ENCODE results near the gene ATG10.

DNA sequence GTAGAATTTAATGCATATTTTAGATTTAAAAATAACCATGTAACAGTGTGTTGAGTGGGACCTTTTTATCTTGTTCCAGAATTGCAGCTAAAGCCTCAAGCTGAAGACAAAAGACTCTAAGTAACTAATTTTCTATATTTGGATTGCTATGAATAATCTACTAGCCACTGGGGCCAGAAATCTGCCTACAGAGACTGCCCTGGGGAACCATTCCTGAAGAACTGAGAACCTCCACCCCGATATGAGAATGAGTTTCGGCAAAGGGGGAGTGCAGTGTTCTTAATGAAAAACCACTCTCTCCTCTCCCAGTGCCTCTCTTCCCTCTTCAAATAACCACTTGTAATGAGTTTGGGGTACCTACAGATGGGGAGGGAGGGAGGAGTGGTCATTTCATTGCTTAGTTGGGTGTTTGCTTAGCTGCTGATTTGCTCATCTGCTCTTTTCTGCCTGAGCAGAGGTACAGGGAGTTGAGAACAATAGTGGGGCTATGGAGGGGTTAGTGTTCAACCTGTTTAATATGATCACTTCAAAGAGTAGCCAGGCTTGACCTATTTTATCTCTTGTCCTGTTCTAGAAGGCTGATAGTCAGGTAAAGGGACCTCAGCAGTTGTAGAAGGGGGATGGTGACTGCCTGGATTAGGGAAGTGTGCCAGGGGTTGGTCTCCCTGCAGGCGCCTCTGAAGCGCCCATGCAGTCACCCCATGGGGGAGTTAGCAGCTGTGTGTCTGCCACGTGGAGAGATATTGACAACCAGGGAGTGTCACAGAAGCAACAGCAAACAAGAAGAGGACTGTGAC, 47.7 kb downstream of the ATG10 start:
- TF ChIP-seq, protein P1, sequence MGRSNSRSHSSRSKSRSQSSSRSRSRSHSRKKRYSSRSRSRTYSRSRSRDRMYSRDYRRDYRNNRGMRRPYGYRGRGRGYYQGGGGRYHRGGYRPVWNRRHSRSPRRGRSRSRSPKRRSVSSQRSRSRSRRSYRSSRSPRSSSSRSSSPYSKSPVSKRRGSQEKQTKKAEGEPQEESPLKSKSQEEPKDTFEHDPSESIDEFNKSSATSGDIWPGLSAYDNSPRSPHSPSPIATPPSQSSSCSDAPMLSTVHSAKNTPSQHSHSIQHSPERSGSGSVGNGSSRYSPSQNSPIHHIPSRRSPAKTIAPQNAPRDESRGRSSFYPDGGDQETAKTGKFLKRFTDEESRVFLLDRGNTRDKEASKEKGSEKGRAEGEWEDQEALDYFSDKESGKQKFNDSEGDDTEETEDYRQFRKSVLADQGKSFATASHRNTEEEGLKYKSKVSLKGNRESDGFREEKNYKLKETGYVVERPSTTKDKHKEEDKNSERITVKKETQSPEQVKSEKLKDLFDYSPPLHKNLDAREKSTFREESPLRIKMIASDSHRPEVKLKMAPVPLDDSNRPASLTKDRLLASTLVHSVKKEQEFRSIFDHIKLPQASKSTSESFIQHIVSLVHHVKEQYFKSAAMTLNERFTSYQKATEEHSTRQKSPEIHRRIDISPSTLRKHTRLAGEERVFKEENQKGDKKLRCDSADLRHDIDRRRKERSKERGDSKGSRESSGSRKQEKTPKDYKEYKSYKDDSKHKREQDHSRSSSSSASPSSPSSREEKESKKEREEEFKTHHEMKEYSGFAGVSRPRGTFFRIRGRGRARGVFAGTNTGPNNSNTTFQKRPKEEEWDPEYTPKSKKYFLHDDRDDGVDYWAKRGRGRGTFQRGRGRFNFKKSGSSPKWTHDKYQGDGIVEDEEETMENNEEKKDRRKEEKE (IDR thresholded peaks at IDR 0.05), result no peak
- no peak for TF ChIP-seq HBP1 (CRISPR knock-in tag; IDR thresholded peaks at IDR 0.05; ENCODE audit: low read depth)
- no peak for TF ChIP-seq DBP (CRISPR knock-in tag; IDR thresholded peaks at IDR 0.05; ENCODE audit: not compliant biosample characterization)
- TF ChIP-seq TP53 (CRISPR knock-in tag; conservative IDR thresholded peaks at IDR 0.05), result no peak
- no peak for TF ChIP-seq MEIS1 (CRISPR knock-in tag; IDR thresholded peaks at IDR 0.05; ENCODE audit: borderline replicate concordance)
- no peak for TF ChIP-seq ZFP91 (CRISPR knock-in tag; IDR thresholded peaks at IDR 0.05; ENCODE audit: borderline replicate concordance)
- TF ChIP-seq POLR2AphosphoS5 (IDR thresholded peaks at IDR 0.05; ENCODE audit: low read depth, low read length), result no peak
- TF ChIP-seq FOXA1 (IDR thresholded peaks at IDR 0.05), result no peak
- no peak for TF ChIP-seq FOXA1 (CRISPR knock-in tag; IDR thresholded peaks at IDR 0.05)
- TF ChIP-seq ZBTB4 (CRISPR knock-in tag; IDR thresholded peaks at IDR 0.05; ENCODE audit: borderline replicate concordance), result no peak
- TF ChIP-seq MAFK (conservative IDR thresholded peaks at IDR 0.05 in 1 of 2, IDR thresholded peaks at IDR 0.05 in 1 of 2; ENCODE audit: low read length in 2 of 2), result no peak
- TF ChIP-seq ZSCAN25 (CRISPR knock-in tag; IDR thresholded peaks at IDR 0.05), result no peak
- TF ChIP-seq, protein P2, sequence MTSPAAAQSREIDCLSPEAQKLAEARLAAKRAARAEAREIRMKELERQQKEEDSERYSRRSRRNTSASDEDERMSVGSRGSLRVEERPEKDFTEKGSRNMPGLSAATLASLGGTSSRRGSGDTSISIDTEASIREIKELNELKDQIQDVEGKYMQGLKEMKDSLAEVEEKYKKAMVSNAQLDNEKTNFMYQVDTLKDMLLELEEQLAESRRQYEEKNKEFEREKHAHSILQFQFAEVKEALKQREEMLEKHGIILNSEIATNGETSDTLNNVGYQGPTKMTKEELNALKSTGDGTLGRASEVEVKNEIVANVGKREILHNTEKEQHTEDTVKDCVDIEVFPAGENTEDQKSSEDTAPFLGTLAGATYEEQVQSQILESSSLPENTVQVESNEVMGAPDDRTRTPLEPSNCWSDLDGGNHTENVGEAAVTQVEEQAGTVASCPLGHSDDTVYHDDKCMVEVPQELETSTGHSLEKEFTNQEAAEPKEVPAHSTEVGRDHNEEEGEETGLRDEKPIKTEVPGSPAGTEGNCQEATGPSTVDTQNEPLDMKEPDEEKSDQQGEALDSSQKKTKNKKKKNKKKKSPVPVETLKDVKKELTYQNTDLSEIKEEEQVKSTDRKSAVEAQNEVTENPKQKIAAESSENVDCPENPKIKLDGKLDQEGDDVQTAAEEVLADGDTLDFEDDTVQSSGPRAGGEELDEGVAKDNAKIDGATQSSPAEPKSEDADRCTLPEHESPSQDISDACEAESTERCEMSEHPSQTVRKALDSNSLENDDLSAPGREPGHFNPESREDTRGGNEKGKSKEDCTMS (CRISPR knock-in tag; conservative IDR thresholded peaks at IDR 0.05), result no peak
- no peak for TF ChIP-seq EZH2 (conservative IDR thresholded peaks at IDR 0.05; ENCODE audit: low read depth, low read length)
- no peak for TF ChIP-seq CTCF (CRISPR knock-in tag; IDR thresholded peaks at IDR 0.05)
